Activated CD4-positive, alpha-beta T cell treated with anti-CD3 and anti-CD28 coated beads for 1 hour (primary cell): ENCODE results near the gene FAM117A.
A peak's percentile ranks its signal among the peaks of the same experiment; 100 is the strongest.
"Not testable (repeated sequence)": the region's sequence is repeated elsewhere in the genome, so short reads cannot be mapped to it uniquely, and the experiment has no call there.

Source experiments
- DNase-seq: peaks from one replicate; pipeline ENCODE4 v3.0.0-alpha.2; 2020

FAM117A gene

DNA sequence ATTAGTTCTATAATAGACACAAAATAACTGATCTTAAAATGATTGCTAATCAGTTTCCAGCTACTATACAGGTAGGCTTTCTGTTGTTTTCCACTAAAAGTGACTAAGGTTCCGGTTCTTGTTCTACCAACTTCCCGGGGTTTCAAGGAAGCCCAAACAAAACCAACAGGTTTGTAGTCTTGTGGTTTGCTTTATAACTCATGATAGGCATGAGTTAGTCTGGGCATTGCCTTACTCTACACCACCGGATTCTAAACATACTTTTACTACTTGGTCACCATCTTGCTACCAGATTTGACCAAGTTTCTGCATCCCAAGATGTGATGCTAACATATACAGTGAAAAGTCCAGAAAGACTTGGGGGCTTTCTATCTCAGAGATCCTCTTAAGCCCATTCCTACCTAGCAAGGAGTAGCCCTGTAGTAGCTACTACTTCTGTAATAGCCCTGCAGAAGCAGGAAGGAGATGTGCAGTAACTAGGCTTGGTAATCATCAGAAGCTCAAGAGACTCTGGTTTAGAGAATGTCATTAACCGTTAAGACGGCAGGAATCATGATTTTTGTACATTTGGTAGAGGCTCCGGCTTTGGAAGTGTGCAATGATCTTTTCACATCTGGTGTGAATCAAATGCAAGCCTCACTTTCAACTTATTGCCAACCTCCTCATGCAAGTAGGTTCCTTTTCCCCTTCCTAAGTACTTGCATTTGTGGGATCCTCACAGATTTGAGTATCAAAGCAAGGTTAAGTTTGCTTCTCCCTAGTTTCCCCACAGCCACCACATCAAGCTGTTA lies 1.6 kb downstream of the FAM117A start:
- no peak for DNase-seq

GRCh38 chr17:49760932-49761558 lies 2.9 kb downstream of the FAM117A start:
- no peak for DNase-seq

- no peak for DNase-seq
Observed at GRCh38 chr17:49760296-49760695, 3.6 kb downstream of the FAM117A start.

DNA sequence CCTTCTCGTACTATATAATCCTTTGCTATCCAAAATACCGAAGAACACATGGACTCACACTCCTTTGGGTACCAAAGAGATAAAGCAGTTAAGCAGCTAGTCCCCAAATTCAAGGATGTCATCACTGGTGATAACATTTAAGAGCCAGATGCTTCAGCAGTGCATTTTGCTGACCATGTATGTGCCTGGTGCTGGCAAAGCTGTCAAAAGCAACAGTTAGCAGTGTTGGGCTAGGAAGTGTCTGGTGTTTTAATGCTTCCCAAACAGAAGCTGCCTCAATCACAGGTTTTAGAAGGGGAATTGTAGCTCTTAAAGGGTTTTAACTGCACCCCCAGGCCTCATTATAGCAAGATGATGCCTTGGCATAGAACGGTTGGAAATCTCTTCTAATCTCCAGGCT lies 4.7 kb downstream of the FAM117A start:
- DNase-seq = no peak

DNA sequence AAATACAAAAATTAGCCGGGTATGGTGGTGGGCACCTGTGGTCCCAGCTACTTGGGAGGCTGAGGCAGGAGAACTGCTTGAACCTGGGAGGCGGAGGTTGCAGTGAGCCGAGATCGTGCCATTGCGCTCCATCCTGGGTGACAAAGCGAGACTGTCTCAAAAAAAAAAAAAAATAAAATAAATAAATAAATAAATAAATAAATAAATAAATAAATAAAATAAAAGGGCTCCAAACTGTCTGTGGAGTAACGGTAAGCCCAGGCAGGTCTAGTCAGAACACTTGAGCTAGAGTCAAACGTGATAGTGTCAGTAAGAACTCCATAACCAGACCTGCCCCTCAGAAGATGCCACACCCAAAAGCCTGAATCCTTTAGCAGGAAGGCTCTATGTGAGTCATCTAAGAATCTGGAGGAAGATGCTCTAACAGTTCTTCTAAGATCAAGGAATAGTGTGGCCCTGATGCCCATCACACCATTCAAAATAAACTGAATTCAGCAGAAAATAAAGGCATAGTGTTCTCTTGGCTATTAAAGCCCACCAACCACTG lies 5.4 kb downstream of the FAM117A start:
- DNase-seq = not testable (repeated sequence)

GRCh38 chr17:49757151-49757777 lies 6.7 kb downstream of the FAM117A start:
- DNase-seq = no peak

DNA sequence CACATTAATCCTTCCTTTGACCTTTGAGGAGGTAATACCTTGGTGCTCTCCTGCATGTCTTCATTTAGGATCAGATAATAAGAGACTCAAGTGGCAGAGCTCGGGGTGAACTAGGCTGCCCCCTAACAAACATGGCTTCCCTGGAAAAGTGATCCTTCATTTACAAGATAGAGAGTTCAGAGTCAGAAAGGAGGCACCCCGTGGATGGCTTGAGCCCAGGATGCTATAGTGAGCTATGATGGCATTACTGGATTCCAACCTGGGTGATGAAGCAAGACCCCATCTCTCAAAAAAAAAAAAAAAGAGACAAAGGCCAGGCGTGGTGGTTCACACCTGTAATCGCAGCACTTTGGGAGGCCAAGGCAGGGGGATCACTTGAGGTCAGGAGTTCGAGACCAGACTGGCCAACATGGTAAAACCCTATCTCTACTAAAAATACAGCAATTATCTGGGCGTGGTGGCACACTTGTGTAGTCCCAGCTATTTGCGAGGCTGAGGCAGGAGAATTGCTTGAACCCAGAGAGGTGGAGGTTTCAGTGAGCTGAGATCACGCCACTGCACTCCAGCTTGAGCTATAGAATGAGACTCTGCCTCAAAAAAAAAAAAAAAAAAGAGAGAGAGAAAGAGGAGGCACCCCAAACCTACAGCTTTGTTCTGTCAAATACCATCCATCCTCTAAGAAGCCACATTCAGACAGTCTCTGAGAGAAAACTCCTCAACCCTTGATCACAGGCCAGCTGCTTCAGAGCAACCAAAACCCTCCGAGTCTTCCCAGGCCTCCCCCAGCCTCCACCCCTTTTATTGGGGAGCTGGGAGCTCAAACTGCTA lies 7.4 kb downstream of the FAM117A start:
- DNase-seq = no peak

DNA sequence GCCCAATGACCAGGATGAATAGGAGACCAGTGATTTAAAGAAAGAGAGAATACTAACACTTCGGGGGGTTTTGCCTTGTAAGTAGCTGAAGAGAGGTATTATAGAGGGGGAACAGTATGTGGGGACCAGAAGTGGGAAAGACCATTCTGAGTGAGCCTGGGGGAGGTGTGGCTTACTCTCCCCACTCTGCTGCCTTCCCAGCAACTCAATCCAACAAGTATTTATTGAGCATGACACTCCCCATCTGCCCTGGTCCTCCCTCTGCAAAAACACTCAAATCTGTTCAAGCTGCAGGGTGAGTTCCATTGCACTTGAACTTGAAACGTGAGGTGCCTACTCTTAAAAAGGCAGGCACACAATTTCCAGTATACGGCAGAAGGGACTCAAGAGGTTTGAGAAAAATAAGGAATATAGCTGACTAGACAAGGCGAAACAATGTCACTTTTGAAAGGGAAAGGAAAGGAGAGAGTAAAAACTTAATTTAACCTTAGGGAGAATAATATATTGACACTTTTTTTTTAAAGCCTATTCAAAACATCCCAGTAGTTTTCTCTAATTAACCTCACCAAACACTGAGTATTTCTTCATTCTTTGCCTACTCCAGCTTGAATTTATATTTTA lies 8.2 kb downstream of the FAM117A start:
- DNase-seq = no peak

- no peak for DNase-seq
Observed at GRCh38 chr17:49753959-49754391, 10.0 kb downstream of the FAM117A start.

DNA sequence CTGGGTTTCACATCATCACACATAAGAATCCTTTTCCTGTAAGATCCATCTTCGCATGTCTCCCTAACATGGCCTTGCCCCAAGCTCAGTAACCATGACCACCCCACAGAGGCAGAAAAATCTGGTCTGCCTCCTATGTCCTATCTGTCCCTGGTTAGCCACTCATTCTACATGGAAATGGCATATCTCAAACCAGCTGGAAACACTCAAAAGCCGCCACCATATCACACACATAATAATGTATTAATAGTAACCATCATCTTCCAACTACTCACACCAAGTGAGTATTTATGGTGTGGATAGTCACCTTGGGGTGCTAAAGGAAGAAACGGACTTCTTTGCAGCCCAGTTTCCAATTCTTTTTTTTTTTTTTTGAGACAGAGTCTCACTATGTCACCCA lies 11.4 kb downstream of the FAM117A start:
- DNase-seq = no peak

GRCh38 chr17:49749730-49750129 lies 14.2 kb downstream of the FAM117A start:
- DNase-seq = no peak

DNA sequence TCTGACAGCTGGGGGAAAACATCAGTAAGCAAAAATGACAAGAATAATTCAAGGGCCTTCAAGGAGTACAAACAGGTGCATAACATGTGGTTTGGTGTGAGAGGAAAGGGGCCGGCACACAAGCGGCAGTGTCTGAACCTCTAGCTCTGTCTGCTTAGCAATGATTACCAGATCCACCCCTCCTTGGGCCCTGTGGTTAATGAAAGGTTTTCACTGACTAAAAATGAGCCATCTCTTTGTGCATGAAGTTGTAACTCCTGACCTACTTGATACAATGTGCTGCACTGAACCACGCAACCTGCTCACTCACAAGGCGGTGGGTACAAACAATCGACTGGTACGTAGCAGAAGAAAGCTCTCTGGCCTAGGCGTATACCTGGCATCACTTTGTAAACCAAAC lies 15.1 kb downstream of the FAM117A start:
- peak; percentile 23 for DNase-seq

DNA sequence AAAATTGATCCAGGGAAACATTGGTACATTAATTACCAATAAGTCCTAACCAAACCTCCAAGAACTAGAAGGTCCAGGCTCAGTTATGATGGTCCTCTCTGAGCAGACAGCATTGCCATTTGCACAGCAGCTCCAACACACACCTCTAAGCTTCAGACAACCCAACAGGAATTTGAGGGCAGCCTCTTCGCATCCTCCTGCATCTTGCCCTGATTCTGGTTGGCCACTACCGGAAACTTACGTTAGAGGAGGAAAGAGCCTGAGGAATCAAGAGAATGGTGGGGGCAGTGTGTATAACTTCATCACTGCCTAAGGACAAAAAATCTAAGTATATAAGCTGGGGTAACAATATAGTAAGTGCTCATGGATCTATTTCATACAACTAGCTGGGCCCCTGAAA lies 15.7 kb downstream of the FAM117A start:
- DNase-seq = no peak

DNA sequence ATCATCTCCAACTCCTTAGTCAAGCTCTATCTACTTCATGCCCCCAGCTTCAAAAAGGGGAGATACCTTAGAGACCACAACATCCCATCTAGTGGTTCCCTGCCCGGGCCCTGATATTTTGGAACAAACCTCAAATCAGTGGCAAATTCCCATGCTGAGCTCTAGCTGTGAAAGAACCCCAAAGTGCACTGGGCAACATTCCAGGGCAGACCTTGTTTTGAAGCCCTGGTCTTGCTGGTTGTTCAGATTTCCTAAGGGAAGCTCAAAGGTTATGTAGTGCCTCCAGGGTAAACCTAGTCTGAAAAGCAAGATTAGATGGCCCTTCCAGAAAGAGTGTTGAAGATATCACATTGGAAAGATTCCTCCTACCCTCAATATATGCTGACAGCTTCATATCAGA lies 16.3 kb downstream of the FAM117A start:
- no peak for DNase-seq

DNA sequence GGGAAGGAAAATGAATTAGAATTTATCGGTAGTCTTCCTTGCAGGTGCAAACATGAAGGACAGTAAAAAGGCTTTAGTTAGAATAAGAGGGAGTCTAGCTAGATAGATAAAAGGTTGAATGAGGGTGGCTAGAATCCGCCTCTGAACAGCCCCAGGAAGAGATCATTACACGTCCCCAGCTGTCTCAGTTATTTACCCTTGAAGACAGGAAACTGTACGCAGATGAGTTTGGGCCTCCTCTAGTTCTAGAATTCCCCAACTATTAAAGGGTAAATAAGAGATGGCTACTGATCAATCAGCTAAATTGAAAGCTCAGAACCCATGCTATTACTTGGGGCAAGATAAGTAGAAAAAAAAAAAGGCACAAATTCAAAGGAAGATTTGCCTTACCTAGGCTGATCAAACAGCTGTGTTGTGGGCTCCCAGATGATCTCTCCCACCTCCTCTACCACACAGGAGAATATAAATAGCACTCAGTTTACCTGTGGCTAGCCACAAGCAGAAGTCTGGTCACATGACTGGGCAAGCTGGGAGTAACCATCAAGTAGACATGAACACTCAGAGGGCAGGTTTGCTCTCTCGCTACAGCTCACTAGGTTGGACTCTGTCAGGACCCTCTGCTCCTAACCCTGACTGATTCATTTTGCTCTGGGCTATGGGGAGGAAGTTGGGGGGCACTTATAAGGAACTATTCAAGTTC lies 17.0 kb downstream of the FAM117A start:
- no peak for DNase-seq

- DNase-seq = no peak
Observed at GRCh38 chr17:49745175-49746139, 18.5 kb downstream of the FAM117A start.

DNA sequence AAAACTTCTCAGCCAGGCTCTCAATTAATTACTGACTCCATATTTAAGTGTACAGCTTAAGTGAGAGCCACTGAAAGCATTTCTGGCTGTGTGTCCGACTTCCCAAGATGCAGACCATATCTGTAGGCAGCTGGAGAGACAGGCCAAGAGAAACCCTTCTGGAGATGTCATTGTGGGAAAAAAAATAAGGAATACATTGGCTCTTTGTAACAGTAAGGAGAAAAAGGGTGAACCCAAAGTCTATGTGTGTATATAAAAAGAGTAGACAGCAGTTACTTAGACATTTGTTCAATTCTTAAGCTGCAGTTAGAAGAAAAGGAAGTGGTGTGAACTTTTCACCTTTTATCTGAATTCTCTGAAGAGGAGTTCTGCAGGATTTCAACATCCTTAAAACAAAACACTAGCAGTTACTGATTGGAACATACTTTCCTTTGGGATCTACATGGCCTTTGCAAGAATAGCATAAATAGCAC lies 21.7 kb downstream of the FAM117A start:
- no peak for DNase-seq

DNA sequence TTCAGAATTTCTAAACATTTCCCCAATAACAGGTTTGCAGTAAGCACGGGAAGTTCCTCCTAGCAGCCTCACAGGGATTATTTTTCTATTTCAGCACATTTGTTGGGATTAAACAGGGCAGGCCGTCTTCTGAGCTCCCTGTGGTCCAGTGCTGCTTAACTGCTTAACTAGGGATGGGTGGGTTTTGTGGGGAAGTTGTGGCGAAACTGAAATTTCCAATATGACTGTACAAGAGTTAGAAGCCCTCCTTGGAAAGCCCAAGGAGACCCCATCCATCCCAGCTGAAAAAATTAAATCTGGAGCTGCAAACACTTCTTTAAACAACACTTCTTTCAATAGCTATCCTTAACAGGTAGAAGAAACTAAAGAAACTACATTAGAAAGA lies 22.2 kb downstream of the FAM117A start:
- no peak for DNase-seq

GRCh38 chr17:49741009-49741691 lies 22.8 kb downstream of the FAM117A start:
- DNase-seq = no peak
